ENCODE results near the gene CCDC92B.

DNA sequence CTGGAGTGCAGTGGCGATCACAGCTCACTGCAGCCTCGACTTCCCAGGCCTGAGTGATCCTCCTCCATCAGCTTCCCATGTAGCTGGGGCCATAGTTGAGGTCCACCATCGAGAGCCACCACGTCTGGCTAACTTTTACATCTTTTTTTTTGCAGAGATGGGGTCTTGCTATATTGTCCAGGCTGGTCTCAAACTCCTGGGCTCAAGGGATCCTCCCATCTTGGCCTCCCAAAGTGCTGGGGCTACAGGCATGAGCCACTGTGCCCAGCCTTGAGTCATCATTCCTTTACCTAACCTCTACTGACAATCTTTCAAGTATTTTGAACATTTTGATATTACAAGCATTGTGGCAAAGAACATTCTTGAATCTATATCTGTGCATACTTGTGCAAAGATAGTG, 9.4 kb upstream of the CCDC92B start:
- TF ChIP-seq NFYB (IDR thresholded peaks at IDR 0.05; ENCODE audit: insufficient read depth, low read depth, low read length) (no peak), SUZ12 (IDR thresholded peaks at IDR 0.05; ENCODE audit: unreplicated experiment) (no peak), CBFB (IDR thresholded peaks at IDR 0.05; ENCODE audit: low read depth) (no peak), EP300 (IDR thresholded peaks at IDR 0.05; ENCODE audit: borderline replicate concordance in 1 of 2, control insufficient read depth in 1 of 2, low read depth in 2 of 2, low read length in 2 of 2) (no peak)
- TF ChIP-seq, protein P1, sequence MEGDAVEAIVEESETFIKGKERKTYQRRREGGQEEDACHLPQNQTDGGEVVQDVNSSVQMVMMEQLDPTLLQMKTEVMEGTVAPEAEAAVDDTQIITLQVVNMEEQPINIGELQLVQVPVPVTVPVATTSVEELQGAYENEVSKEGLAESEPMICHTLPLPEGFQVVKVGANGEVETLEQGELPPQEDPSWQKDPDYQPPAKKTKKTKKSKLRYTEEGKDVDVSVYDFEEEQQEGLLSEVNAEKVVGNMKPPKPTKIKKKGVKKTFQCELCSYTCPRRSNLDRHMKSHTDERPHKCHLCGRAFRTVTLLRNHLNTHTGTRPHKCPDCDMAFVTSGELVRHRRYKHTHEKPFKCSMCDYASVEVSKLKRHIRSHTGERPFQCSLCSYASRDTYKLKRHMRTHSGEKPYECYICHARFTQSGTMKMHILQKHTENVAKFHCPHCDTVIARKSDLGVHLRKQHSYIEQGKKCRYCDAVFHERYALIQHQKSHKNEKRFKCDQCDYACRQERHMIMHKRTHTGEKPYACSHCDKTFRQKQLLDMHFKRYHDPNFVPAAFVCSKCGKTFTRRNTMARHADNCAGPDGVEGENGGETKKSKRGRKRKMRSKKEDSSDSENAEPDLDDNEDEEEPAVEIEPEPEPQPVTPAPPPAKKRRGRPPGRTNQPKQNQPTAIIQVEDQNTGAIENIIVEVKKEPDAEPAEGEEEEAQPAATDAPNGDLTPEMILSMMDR (IDR thresholded peaks at IDR 0.05 in 2 of 3, conservative IDR thresholded peaks at IDR 0.05 in 1 of 3; ENCODE audit: control insufficient read depth in 2 of 3, extremely low read depth in 1 of 3, insufficient read depth in 1 of 3, low read depth in 3 of 3, low read length in 3 of 3) = no peak

Measured in GM12878 (cell line).